Uterus (tissue), 2 donors: ENCODE data around the gene DLGAP1.

Experiments used
- CTCF ChIP-seq, 4 experiments: fragments of 200-600 bp in 2 of 4; fragments of 450-650 bp in 2 of 4; sonication (generic) in 2 of 4; IDR thresholded peaks; one replicate each; pipeline ENCODE4 v1.5.1; 2016 to 2019; ENCODE audit warnings: antibody characterized with exemption in 4 of 4, mild to moderate bottlenecking in 2 of 4, moderate library complexity in 1 of 4
- POLR2A ChIP-seq, 2 donors: fragments of 450-650 bp; IDR thresholded peaks; one replicate each; pipeline ENCODE4 v1.6.1; 2016; ENCODE audit warnings: antibody characterized with exemption in 2 of 2, mild to moderate bottlenecking in 1 of 2, moderate library complexity in 1 of 2

- TF ChIP-seq CTCF (IDR thresholded peaks at IDR 0.05) = no peak
- TF ChIP-seq POLR2A (IDR thresholded peaks at IDR 0.05) = no peak
Observed at GRCh38 chr18:3466045-3466444, 989.1 kb downstream of the DLGAP1 start.
